Measurements from ENCODE around the gene SLC18B1. TPM values are rescaled to one million over a fixed set of nuclear protein-coding genes. Genes with fewer than 3 reads are reported as not detected.
A peak's percentile ranks its signal among the peaks of the same experiment; 100 is the strongest.

SLC18B1 gene
- total and polyA plus RNA-seq, 2 of the 13 experiments (the other 11 are each of a cell fraction or from before 2014, with no cell fraction given) = 11.4 to 13.8 TPM

- TF ChIP-seq ZBTB1 (CRISPR knock-in tag; IDR thresholded peaks at IDR 0.05; ENCODE audit: borderline replicate concordance) = no peak
- TF ChIP-seq ZNF580 (CRISPR knock-in tag; IDR thresholded peaks at IDR 0.05; ENCODE audit: borderline replicate concordance, low read depth) = no peak
- no peak for TF ChIP-seq ZNF770 (CRISPR knock-in tag; IDR thresholded peaks at IDR 0.05)
- no peak for TF ChIP-seq PRDM4 (CRISPR knock-in tag; IDR thresholded peaks at IDR 0.05; ENCODE audit: borderline replicate concordance)
- TF ChIP-seq ZBED4 (CRISPR knock-in tag; IDR thresholded peaks at IDR 0.05; ENCODE audit: borderline replicate concordance) = no peak
- TF ChIP-seq TGIF2 (CRISPR knock-in tag; IDR thresholded peaks at IDR 0.05) = no peak
- peak; percentile 24; the same call in 1 of the 2 replicates for TF ChIP-seq SAP130 (CRISPR knock-in tag; IDR thresholded peaks at IDR 0.05; ENCODE audit: low read depth)
- no peak for TF ChIP-seq HOXA9 (CRISPR knock-in tag; IDR thresholded peaks at IDR 0.05; ENCODE audit: borderline replicate concordance)
- TF ChIP-seq ZSCAN9 (CRISPR knock-in tag; IDR thresholded peaks at IDR 0.05; ENCODE audit: borderline replicate concordance) = no peak
- TF ChIP-seq HNF4A (CRISPR knock-in tag; IDR thresholded peaks at IDR 0.05) = no peak
- no peak for TF ChIP-seq ZNF263 (CRISPR knock-in tag; IDR thresholded peaks at IDR 0.05)
- TF ChIP-seq ZNF547 (CRISPR knock-in tag; IDR thresholded peaks at IDR 0.05) = no peak
- no peak for TF ChIP-seq TFE3 (CRISPR knock-in tag; IDR thresholded peaks at IDR 0.05)
- TF ChIP-seq GTF2F1 (IDR thresholded peaks at IDR 0.05; ENCODE audit: low read length) = no peak
- no peak for TF ChIP-seq PRMT3 (CRISPR knock-in tag; IDR thresholded peaks at IDR 0.05; ENCODE audit: borderline replicate concordance, low read depth)
- no peak for TF ChIP-seq SP4 (CRISPR knock-in tag; IDR thresholded peaks at IDR 0.05)
- peak; percentile 69 for TF ChIP-seq CEBPG (CRISPR knock-in tag; IDR thresholded peaks at IDR 0.05)
- TF ChIP-seq E2F1 (CRISPR knock-in tag; IDR thresholded peaks at IDR 0.05) = no peak
- no peak for TF ChIP-seq ZNF232 (CRISPR knock-in tag; IDR thresholded peaks at IDR 0.05; ENCODE audit: borderline replicate concordance)
- 0 out of 2 replicates have a peak, but pooled peaks have one; percentile 16 for TF ChIP-seq ZNF3 (CRISPR knock-in tag; IDR thresholded peaks at IDR 0.05)
- no peak for TF ChIP-seq HIVEP1 (CRISPR knock-in tag; IDR thresholded peaks at IDR 0.05)
Measured at GRCh38 chr6:132749111-132749510, 49.3 kb downstream of the SLC18B1 start (continued).

Data from HepG2 (cell line).